GM13976 (cell line): Measurements from ENCODE around the gene TAF11.

Experiments used
- DNase-seq: peaks from one replicate; pipeline ENCODE4 v3.0.0; 2012; ENCODE audit warnings: low spot score
- in situ Hi-C: fragments of 300-500 bp; cut with MboI; formaldehyde crosslinking; loops from one replicate; pipeline ENCODE4 v1.12.0; 2022; ENCODE audit warnings: low sequenced_read_pairs, mixed read lengths, inconsistent platforms; ENCODE audit not compliant: unreplicated experiment
- TF ChIP-seq, protein P1 (sequence below): IDR thresholded peaks from 2 replicates; pipeline ENCODE4 v1.5.1; 2012; ENCODE audit warnings: borderline replicate concordance, mild to moderate bottlenecking; ENCODE audit not compliant: insufficient read depth; ENCODE audit errors: extremely low read depth, missing control alignments, control extremely low read depth

Gene TAF11

DNA sequence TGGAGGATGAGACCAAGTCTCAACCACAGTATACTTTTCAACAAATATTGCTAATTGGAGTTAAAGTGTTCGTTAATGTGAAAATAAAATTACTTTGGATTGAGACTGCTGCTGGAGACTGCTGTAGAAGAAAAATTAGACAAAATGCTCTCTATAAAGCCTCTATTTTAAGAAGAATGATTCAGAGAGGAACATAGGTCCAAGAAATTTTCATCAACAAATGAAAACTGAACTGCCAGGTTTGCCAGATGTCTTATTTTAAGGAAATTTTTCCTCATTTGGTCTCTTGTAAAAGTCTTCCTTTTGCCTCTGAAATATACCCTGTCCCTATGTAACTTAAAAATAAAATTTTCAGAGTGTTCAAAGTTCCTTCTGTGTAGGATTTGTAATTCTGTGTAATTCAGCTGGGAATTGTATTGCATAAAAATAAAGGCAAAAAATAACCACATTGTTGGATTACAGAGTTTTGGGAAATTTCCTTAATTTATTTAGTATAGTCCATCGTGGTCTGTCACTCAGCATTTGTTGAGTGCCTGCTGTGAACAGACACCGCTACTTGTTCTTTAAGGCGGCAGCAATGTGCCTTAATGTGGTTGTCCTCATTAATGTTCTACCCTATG lies 28.6 kb upstream of the TAF11 start:
- no peak for DNase-seq
- TF ChIP-seq, protein P1, sequence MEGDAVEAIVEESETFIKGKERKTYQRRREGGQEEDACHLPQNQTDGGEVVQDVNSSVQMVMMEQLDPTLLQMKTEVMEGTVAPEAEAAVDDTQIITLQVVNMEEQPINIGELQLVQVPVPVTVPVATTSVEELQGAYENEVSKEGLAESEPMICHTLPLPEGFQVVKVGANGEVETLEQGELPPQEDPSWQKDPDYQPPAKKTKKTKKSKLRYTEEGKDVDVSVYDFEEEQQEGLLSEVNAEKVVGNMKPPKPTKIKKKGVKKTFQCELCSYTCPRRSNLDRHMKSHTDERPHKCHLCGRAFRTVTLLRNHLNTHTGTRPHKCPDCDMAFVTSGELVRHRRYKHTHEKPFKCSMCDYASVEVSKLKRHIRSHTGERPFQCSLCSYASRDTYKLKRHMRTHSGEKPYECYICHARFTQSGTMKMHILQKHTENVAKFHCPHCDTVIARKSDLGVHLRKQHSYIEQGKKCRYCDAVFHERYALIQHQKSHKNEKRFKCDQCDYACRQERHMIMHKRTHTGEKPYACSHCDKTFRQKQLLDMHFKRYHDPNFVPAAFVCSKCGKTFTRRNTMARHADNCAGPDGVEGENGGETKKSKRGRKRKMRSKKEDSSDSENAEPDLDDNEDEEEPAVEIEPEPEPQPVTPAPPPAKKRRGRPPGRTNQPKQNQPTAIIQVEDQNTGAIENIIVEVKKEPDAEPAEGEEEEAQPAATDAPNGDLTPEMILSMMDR: no peak
- in situ Hi-C loops: no loop called here

DNA sequence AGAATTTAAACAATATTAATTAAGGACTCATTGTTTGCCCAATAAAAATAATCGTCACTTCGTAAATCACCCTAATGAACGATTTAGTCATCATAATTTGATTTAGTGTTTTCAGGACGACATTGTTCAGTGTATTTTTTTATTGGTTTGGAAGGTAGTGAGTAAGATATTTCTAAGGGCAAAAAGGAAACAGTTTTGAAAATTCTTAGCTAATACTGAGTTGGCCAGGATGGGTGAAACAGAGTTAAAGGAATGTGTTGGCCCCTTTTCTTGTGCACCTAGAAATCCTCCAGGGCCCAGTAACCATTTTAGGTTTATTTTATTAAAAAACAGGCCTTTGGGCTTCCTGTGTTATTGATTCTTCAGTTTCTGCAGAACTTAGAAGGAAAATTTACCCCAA lies 26.5 kb upstream of the TAF11 start:
- in situ Hi-C loops: no loop called here
- TF ChIP-seq, protein P1: no peak
- DNase-seq: no peak

DNA sequence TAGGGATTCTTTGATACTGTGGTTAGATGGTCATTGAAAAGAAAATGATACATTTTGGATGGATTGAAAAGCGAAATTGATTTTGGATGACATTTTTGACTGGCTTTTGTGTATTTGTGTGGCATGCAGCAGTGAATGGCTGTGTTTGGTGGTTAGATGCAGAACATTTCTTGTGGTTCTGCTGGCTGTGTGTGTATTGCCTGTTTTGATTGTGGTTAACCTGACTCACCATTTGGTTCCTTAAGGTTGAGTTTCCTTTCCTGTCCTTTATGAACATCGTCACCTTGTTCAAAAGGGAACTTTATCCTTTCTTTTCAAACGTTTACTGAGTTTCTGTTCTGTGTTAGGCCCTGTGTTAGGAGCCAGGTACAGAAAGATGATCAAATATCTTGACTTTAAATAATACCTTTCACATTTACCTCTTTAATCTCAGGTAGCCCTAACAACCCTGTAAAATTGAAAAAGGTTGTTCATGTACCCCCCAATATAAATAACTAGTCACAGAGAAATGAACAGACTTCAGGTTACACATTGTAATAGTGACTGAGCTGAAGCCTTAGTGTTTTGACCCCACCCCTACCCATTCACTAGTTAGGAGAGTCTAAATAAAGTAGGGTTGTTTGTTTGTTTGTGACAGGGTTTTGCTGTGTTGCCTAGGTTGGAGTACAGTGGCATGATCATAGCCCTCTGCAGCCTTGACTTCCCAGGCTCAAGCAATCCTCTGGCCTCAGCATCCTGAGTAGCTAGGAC lies 25.0 kb upstream of the TAF11 start:
- in situ Hi-C loops: no loop called here
- DNase-seq: peak; percentile 41
- TF ChIP-seq, protein P1: no peak

DNA sequence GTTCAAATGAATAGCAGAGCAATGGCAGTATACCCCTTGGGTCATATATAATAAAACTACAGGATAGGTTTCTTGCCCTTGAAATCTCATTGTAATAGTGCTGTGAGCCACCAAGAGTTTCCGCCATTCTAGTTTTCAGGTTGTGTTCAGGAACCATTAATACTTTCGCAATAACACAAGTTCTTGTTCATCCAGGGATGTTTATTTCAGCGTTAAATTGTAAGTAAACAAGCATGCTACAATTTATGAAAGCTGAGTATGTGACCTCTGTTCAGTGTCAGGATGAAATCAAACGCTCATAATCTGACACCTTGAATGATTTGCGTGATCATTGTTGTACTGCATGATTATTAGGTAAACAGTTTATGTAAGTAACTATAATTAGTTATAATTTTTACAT lies 24.0 kb upstream of the TAF11 start:
- no peak for DNase-seq
- TF ChIP-seq, protein P1: no peak
- in situ Hi-C loops: no loop called here

DNA sequence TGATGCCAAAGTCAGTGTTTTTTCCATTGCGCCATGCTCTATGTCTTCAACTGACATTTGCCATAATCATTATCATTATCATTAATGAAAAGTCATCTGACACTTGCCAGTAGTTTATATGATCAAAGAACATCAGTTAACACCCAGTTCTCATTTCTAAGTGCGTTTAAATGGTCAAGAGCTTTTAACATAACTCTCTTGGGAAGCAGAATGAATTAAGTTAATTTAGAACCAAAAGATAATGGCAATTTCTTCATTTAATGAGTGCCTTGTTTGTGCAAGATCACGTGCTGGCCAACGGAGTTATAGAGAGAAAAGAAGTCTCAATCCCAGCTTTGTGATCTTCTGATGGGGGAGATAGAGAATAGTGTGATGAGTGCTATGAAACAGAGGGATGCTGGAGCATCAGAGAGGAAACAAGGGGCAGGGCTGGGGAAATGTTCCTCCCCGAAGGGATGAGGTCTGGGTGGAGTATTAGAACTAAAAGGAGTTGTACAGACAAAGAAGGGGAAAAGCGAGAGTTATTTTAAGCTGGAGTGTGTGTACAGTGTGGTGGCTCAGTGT lies 21.6 kb upstream of the TAF11 start:
- TF ChIP-seq, protein P1: no peak
- no peak for DNase-seq
- in situ Hi-C loops: no loop called here

DNA sequence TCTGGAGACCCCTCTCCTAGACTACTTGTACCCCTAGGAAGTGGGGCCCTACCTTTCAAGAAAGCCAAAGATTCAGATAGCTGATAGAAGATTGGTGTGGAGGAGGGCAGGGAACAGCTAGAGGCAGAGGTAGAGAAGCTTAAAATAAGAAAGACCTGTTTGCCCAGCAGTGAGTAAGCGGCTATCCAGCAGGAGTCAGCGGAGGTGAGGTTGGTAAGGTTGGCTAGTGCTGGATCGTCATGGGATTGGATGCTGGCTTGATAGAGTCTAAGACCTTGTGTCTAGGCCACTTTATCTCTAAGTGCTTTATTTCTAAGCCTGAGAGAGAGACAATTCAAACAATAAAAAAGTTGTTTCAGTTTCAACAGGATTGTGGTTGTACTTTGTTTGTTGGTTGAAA lies 20.4 kb upstream of the TAF11 start:
- in situ Hi-C loops: no loop called here
- no peak for DNase-seq
- TF ChIP-seq, protein P1: no peak

DNA sequence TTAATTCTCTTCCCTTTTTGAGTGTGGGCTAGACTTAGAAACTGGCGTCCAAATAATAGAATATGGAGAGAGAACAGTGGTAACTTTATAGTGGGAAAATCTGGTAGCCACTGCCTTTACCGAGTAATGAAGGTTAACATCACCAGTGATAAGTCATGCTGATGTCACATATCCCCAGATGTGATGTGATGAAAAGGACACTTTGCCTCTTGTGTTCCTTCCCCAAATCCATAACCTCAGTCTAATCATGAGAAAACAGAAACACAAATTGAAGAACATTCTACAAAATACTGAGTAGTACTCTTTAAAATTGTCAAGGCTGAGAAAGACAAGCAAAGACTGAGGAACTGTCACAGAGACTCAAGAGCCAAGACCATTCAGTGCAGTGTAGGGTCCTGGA lies 19.0 kb upstream of the TAF11 start:
- DNase-seq: no peak
- in situ Hi-C loops: no loop called here
- TF ChIP-seq, protein P1: no peak
